ENCODE measurements around the gene MAML2. TPM values are rescaled to one million over a fixed set of nuclear protein-coding genes. Genes with fewer than 3 reads are reported as not detected.

Gene MAML2
- total RNA-seq, 2 experiments from 2014 or later, result 11.8 to 12.5 TPM

GRCh38 chr11:96293109-96293508, 49.9 kb downstream of the MAML2 start:
- no peak for TF ChIP-seq CTCF (IDR thresholded peaks at IDR 0.05)
- Mint-ChIP-seq H3K36me3 (ENCODE audit: low read depth) (peaks cover 15% of the 10 kb centered on the region), H3K9me3 (no peaks in the 10 kb centered on the region), H3K4me1 (ENCODE audit: low read depth) (peaks cover 79% of the 10 kb centered on the region), H3K4me3 (peak overlapping the region; percentile 3), H3K27me3 (no peaks in the 10 kb centered on the region), H3K27ac (peak overlapping the region; percentile 77)
- DNase-seq (no peak), ATAC-seq (peak; percentile 1)
- POLR2A ChIA-PET, result no interaction called here
- CTCF ChIA-PET, result interaction anchor here (0.8 to 1.9 kb wide), 5 partner anchors 13 to 50 kb away, joined by 3 to 6 read pairs (median 4); partner anchors contain the start of gene MAML2
- intact Hi-C loops (cut with micrococcal nuclease), result loop anchor here (2.0 kb wide), 1 partner anchor 46 kb away; no protein-coding TSS in a partner anchor

GRCh38 chr11:96292291-96293010, 50.5 kb downstream of the MAML2 start:
- ChIA-PET POLR2A (interaction anchor here (0.6 kb wide), 1 partner anchor 52 kb away, joined by 3 read pairs; no protein-coding TSS in a partner anchor), CTCF (interaction anchor here (0.8 to 1.6 kb wide), 3 partner anchors 12 to 50 kb away, joined by 3 to 6 read pairs (median 4); partner anchors contain the start of gene MAML2)
- Mint-ChIP-seq H3K27me3 (no peaks in the 10 kb centered on the region), H3K27ac (peak overlapping the region; percentile 77), H3K36me3 (ENCODE audit: low read depth) (peaks cover 19% of the 10 kb centered on the region), H3K4me3 (no peak overlapping the region), H3K4me1 (ENCODE audit: low read depth) (peaks cover 84% of the 10 kb centered on the region), H3K9me3 (no peaks in the 10 kb centered on the region)
- no peak for TF ChIP-seq CTCF (IDR thresholded peaks at IDR 0.05)
- no peak for ATAC-seq
- intact Hi-C loops (cut with micrococcal nuclease), result loop anchor here (2.0 kb wide), 1 partner anchor 46 kb away; no protein-coding TSS in a partner anchor
- no peak for DNase-seq

GRCh38 chr11:96290631-96291030, 52.4 kb downstream of the MAML2 start:
- no peak for TF ChIP-seq CTCF (IDR thresholded peaks at IDR 0.05)
- Mint-ChIP-seq H3K27me3 (no peaks in the 10 kb centered on the region), H3K4me1 (ENCODE audit: low read depth) (peaks cover 89% of the 10 kb centered on the region), H3K27ac (no peak overlapping the region), H3K4me3 (no peak overlapping the region), H3K9me3 (peaks cover 5% of the 10 kb centered on the region), H3K36me3 (ENCODE audit: low read depth) (peaks cover 26% of the 10 kb centered on the region)
- CTCF ChIA-PET, result no interaction called here
- ATAC-seq (peak; percentile 21), DNase-seq (no peak)
- intact Hi-C loops (cut with micrococcal nuclease), result no loop called here
- POLR2A ChIA-PET, result no interaction called here

- H3K4me1 Mint-ChIP-seq (ENCODE audit: low read depth), result peaks cover 89% of the 10 kb centered on the region
- no peaks in the 10 kb centered on the region for H3K27me3 Mint-ChIP-seq
- intact Hi-C loops (cut with micrococcal nuclease), result no loop called here
- ChIA-PET POLR2A (no interaction called here), CTCF (interaction anchor here (6.7 kb wide), 1 partner anchor 52 kb away, joined by 43 read pairs; the partner anchor contains the start of gene MAML2)
- TF ChIP-seq CTCF (IDR thresholded peaks at IDR 0.05), result no peak
- H3K36me3 Mint-ChIP-seq (ENCODE audit: low read depth), result peaks cover 32% of the 10 kb centered on the region
- H3K27ac Mint-ChIP-seq, result no peak overlapping the region
- ATAC-seq, result no peak
- no peak overlapping the region for H3K4me3 Mint-ChIP-seq
- H3K9me3 Mint-ChIP-seq, result peaks cover 10% of the 10 kb centered on the region
- no peak for DNase-seq
Measured at GRCh38 chr11:96290031-96290430, 53.0 kb downstream of the MAML2 start.

GRCh38 chr11:96288915-96289314, 54.1 kb downstream of the MAML2 start:
- TF ChIP-seq CTCF (IDR thresholded peaks at IDR 0.05), result no peak
- peak; percentile 34 for ATAC-seq

More at GRCh38 chr11:96288915-96289314, 54.1 kb downstream of the MAML2 start:
- Mint-ChIP-seq H3K27me3 (no peaks in the 10 kb centered on the region), H3K27ac (peak overlapping the region; percentile 67), H3K9me3 (peaks cover 10% of the 10 kb centered on the region), H3K4me1 (ENCODE audit: low read depth) (peaks cover 89% of the 10 kb centered on the region), H3K36me3 (ENCODE audit: low read depth) (peaks cover 34% of the 10 kb centered on the region), H3K4me3 (peak overlapping the region; percentile 16)
- intact Hi-C loops (cut with micrococcal nuclease), result no loop called here
- ChIA-PET POLR2A (interaction anchor here (0.6 to 1.3 kb wide), 3 partner anchors 33 to 54 kb away, joined by 3 to 4 read pairs (median 3); no protein-coding TSS in a partner anchor), CTCF (interaction anchor here (6.7 kb wide), 1 partner anchor 53 kb away, joined by 43 read pairs; the partner anchor contains the start of gene MAML2)
- DNase-seq, result no peak

All from activated CD8-positive, alpha-beta T cell treated with anti-CD3 and anti-CD28 coated beads for 36 hours (primary cell).